GM18907 (cell line): ENCODE measurements around the gene ROBO1.
"Not testable (repeated sequence)": the region's sequence is repeated elsewhere in the genome, so short reads cannot be mapped to it uniquely, and the experiment has no call there.

Source experiments
- ATAC-seq: cut with Tn5 transposase; IDR thresholded peaks from one replicate; pipeline ENCODE4 v1.9.1; 2021; ENCODE audit warnings: mild to moderate bottlenecking, moderate library complexity; ENCODE audit not compliant: unreplicated experiment

ROBO1 gene

GRCh38 chr3:79767905-79768267, at the start of gene ROBO1:
Gene ROBO1 (minus strand): TSS chr3:79767998.
- no peak for ATAC-seq

- no peak for ATAC-seq
These were observed 49.4 kb upstream of the ROBO1 start for GRCh38 chr3:79817224-79817623.

GRCh38 chr3:79815478-79815877, 47.7 kb upstream of the ROBO1 start:
- no peak for ATAC-seq

- no peak for ATAC-seq
These were observed 42.8 kb upstream of the ROBO1 start for GRCh38 chr3:79810581-79810980.

GRCh38 chr3:79810092-79810491, 42.3 kb upstream of the ROBO1 start:
- ATAC-seq, result no peak

- no peak for ATAC-seq
These were observed 41.3 kb upstream of the ROBO1 start for GRCh38 chr3:79809106-79809505.

GRCh38 chr3:79808515-79808914, 40.7 kb upstream of the ROBO1 start:
- ATAC-seq, result no peak

- ATAC-seq, result not testable (repeated sequence)
These were observed 22.4 kb upstream of the ROBO1 start for GRCh38 chr3:79790177-79790576.

GRCh38 chr3:79773291-79773690, 5.5 kb upstream of the ROBO1 start:
- no peak for ATAC-seq

GRCh38 chr3:79769229-79769628, 1.4 kb upstream of the ROBO1 start:
- no peak for ATAC-seq

- ATAC-seq, result no peak
These were observed 449 bp downstream of the ROBO1 start for GRCh38 chr3:79767194-79767904.

GRCh38 chr3:79766496-79767193, 1.2 kb downstream of the ROBO1 start:
- ATAC-seq, result no peak

GRCh38 chr3:79765911-79766310, 1.9 kb downstream of the ROBO1 start:
- ATAC-seq, result no peak

GRCh38 chr3:79761441-79761840, 6.4 kb downstream of the ROBO1 start:
- no peak for ATAC-seq

- ATAC-seq, result no peak
These were observed 16.1 kb downstream of the ROBO1 start for GRCh38 chr3:79751703-79752102.

GRCh38 chr3:79737530-79737929, 30.3 kb downstream of the ROBO1 start:
- no peak for ATAC-seq

- ATAC-seq, result no peak
These were observed 38.7 kb downstream of the ROBO1 start for GRCh38 chr3:79729096-79729495.

- no peak for ATAC-seq
These were observed 41.0 kb downstream of the ROBO1 start for GRCh38 chr3:79726786-79727185.

GRCh38 chr3:79724206-79724605, 43.6 kb downstream of the ROBO1 start:
- no peak for ATAC-seq

- no peak for ATAC-seq
These were observed 77.7 kb downstream of the ROBO1 start for GRCh38 chr3:79690072-79690471.

- ATAC-seq, result no peak
These were observed 82.7 kb downstream of the ROBO1 start for GRCh38 chr3:79685108-79685507.

GRCh38 chr3:79684041-79684440, 83.8 kb downstream of the ROBO1 start:
- no peak for ATAC-seq

- ATAC-seq, result no peak
These were observed 95.1 kb downstream of the ROBO1 start for GRCh38 chr3:79672731-79673130.
